ENCODE results near the gene C1QTNF6. TPM values are rescaled to one million over a fixed set of nuclear protein-coding genes. Genes with fewer than 3 reads are reported as not detected.

C1QTNF6 gene
- total and polyA plus RNA-seq, 10 donors: 5.3 to 10.3 (median 7.6) TPM

DNA sequence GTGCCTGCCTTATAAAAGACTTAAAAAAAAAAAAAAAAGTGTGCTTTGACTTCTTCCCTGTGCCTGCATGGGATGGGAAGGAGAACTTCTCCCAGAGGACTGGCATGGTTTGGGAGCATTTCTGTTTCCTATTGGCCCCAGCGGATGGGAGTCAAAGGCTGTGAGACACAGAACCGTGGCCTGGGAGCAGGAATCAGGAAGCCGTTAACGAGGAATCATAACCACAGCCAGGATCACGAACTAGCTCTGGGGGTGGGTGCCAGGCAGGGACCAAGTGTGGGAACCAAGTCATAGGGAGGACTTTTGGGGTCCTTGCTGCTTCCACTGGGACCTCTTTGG is 526 bp downstream of the C1QTNF6 start:
- TF ChIP-seq, protein P1, sequence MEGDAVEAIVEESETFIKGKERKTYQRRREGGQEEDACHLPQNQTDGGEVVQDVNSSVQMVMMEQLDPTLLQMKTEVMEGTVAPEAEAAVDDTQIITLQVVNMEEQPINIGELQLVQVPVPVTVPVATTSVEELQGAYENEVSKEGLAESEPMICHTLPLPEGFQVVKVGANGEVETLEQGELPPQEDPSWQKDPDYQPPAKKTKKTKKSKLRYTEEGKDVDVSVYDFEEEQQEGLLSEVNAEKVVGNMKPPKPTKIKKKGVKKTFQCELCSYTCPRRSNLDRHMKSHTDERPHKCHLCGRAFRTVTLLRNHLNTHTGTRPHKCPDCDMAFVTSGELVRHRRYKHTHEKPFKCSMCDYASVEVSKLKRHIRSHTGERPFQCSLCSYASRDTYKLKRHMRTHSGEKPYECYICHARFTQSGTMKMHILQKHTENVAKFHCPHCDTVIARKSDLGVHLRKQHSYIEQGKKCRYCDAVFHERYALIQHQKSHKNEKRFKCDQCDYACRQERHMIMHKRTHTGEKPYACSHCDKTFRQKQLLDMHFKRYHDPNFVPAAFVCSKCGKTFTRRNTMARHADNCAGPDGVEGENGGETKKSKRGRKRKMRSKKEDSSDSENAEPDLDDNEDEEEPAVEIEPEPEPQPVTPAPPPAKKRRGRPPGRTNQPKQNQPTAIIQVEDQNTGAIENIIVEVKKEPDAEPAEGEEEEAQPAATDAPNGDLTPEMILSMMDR (IDR thresholded peaks at IDR 0.05 in 8 of 11, conservative IDR thresholded peaks at IDR 0.05 in 3 of 11): no peak
- TF ChIP-seq POLR2AphosphoS5 (IDR thresholded peaks at IDR 0.05) (no peak), POLR2A (IDR thresholded peaks at IDR 0.05) (no peak)
- peak overlapping the region in 4 of 8 donors; percentile 18 to 49 (median 25) for H3K4me3 ChIP-seq
- no peaks in the 10 kb centered on the region for H3K27me3 ChIP-seq (replicated peaks in 1 of 7)
- H3K27ac ChIP-seq: peak overlapping the region; percentile 51 to 88 (median 82)
- no peaks in the 10 kb centered on the region for H3K9me3 ChIP-seq
- intact Hi-C loops (cut with DNase I; ENCODE audit: low total_unique reads): no loop called here
- peaks cover 0 to 4% (median 0%) of the 10 kb centered on the region in 6 donors for H3K36me3 ChIP-seq
- H3K4me1 ChIP-seq: peaks cover 28 to 75% (median 58%) of the 10 kb centered on the region in 6 donors
- no peak for DNase-seq
- 39 to 52% (median 44%) methylated on average over 5 of the region's 5 CpGs for WGBS, 5 donors

DNA sequence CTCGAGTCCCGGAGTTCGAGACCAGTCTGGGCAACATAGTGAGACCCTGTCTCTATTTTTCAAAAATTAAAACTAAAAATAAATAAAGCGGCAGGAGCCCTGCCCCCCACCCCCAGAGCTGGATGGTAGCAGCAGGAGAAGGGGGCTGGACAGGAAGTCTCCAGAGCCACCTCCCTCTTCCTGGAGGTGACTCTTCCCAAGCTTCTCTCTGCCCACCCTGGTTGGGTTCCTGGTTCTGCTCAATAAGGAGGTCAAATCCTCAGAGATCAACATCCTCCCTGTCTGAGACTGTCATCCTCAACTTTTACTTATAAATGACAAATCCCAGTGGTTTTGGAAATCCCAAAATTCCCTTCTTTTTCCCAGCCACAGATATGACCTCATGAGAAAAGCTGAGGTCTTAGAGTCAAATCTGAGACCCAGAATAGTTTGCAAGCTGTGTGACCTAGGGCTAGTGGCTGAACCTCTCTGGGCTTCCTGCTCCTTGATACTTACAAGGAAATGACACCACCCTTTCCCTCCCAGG is 987 bp downstream of the C1QTNF6 start:
- Histone ChIP-seq H3K4me3 (peak overlapping the region in 3 of 8 donors; percentile 18 to 49 (median 24)), H3K4me1 (peaks cover 28 to 71% (median 57%) of the 10 kb centered on the region in 6 donors), H3K36me3 (peaks cover 0 to 7% (median 2%) of the 10 kb centered on the region in 6 donors), H3K9me3 (no peaks in the 10 kb centered on the region), H3K27ac (peak overlapping the region; percentile 51 to 88 (median 82)), H3K27me3 (replicated peaks in 1 of 7) (no peaks in the 10 kb centered on the region)
- DNase-seq: peak; percentile 63
- intact Hi-C loops (cut with DNase I; ENCODE audit: low total_unique reads): no loop called here
- TF ChIP-seq POLR2A (IDR thresholded peaks at IDR 0.05) (no peak), POLR2AphosphoS5 (IDR thresholded peaks at IDR 0.05) (no peak)
- TF ChIP-seq, protein P1 (IDR thresholded peaks at IDR 0.05 in 8 of 11, conservative IDR thresholded peaks at IDR 0.05 in 3 of 11): no peak
- WGBS, 5 donors: 44 to 74% (median 48%) methylated on average over 4 of the region's 4 CpGs

DNA sequence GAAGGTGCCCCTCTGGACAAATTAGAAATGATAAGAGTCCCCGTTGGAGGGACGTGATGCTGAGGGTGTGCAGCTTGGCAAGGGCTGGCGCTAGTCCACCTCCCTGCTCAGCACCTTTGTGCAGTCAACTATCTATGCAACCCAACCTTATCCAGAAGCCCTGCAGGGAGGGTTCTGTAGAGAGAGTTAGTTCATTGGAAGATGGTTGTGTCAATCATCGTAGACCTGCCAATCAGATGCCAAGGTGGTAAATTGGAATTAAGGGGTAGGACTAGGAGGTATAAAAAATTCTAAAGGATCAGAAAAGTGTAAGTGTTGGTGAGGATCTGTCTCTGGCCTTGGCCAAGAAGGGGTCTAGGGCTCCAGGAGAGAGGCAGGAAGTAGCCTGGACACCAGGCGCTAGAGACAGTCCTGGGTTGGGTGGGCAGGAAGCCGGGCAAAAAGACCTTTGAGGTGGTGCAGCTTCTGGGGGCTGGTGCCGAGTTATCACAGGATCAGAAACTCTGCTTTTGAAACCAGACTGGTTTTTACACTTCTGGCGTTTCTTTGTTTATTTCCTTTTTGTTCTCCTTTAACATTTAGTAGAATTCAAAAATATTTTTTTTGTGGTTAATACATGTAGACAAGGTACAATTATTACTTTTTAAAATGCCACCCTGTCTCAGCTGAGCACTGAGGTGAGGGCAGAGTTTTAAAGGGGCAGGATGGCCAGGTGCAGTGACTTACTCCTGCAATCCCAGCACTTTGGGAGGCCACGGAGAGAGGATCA is 1.6 kb downstream of the C1QTNF6 start:
- intact Hi-C loops (cut with DNase I; ENCODE audit: low total_unique reads): no loop called here
- H3K9me3 ChIP-seq: no peaks in the 10 kb centered on the region
- peaks cover 28 to 71% (median 57%) of the 10 kb centered on the region in 6 donors for H3K4me1 ChIP-seq
- H3K4me3 ChIP-seq: peak overlapping the region in 1 of 8 donors; percentile 49
- peaks cover 0 to 10% (median 3%) of the 10 kb centered on the region in 6 donors for H3K36me3 ChIP-seq
- H3K27me3 ChIP-seq (replicated peaks in 1 of 7): no peaks in the 10 kb centered on the region
- 39 to 42% (median 41%) methylated on average over 9 of the region's 9 CpGs for WGBS, 5 donors
- H3K27ac ChIP-seq: peak overlapping the region; percentile 51 to 88 (median 82)
- DNase-seq: peak; percentile 79
- no peak for TF ChIP-seq POLR2A (IDR thresholded peaks at IDR 0.05)
- peak in 1 of 3 donors; percentile 14 for TF ChIP-seq POLR2AphosphoS5 (IDR thresholded peaks at IDR 0.05)
- TF ChIP-seq, protein P1 (IDR thresholded peaks at IDR 0.05 in 8 of 11, conservative IDR thresholded peaks at IDR 0.05 in 3 of 11): no peak

DNA sequence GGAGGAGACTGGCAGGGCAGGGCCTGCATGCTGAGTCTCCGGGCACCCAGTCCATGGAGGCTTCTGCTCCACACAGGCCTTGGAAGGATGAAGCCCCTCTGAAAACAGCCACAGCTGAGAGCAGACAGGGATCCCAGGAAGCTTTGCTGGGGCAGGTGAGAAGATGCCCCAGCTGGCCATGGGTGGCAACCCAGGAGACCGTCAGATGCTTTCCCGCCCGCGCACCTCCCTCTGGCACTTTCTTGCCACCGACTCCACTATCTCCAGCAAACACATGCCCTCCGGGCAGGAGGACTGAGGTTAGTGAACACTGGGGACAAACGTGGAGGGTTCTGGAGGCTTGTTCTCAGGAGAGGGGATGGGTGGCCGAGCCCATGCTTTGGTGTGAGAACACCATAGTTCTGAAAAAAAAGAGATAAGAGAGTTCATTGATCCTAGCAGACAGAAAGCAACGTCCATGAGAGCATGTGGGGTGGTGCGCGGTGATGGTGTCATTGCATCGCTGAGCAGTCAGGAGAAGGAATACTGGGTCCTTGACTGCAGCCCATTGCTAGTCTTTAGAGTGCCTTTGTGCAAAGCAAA is 2.3 kb downstream of the C1QTNF6 start:
- intact Hi-C loops (cut with DNase I; ENCODE audit: low total_unique reads): no loop called here
- H3K9me3 ChIP-seq: no peaks in the 10 kb centered on the region
- H3K27me3 ChIP-seq (replicated peaks in 1 of 7): no peaks in the 10 kb centered on the region
- peaks cover 0 to 10% (median 3%) of the 10 kb centered on the region in 6 donors for H3K36me3 ChIP-seq
- peak overlapping the region in 5 of 8 donors; percentile 70 to 88 (median 85) for H3K27ac ChIP-seq
- DNase-seq: peak; percentile 64
- peak overlapping the region in 1 of 8 donors; percentile 49 for H3K4me3 ChIP-seq
- peaks cover 28 to 71% (median 57%) of the 10 kb centered on the region in 6 donors for H3K4me1 ChIP-seq
- 76 to 87% (median 82%) methylated on average over 13 of the region's 13 CpGs for WGBS, 5 donors
- TF ChIP-seq POLR2AphosphoS5 (IDR thresholded peaks at IDR 0.05) (no peak), POLR2A (IDR thresholded peaks at IDR 0.05) (no peak)
- TF ChIP-seq, protein P1 (IDR thresholded peaks at IDR 0.05 in 8 of 11, conservative IDR thresholded peaks at IDR 0.05 in 3 of 11): no peak

Data from spleen (tissue), 11 donors.